ENCODE measurements around the gene ITSN2.

GRCh38 chr2:24208490-24208889 is 151.8 kb downstream of the ITSN2 start:
- TF ChIP-seq, protein P1, sequence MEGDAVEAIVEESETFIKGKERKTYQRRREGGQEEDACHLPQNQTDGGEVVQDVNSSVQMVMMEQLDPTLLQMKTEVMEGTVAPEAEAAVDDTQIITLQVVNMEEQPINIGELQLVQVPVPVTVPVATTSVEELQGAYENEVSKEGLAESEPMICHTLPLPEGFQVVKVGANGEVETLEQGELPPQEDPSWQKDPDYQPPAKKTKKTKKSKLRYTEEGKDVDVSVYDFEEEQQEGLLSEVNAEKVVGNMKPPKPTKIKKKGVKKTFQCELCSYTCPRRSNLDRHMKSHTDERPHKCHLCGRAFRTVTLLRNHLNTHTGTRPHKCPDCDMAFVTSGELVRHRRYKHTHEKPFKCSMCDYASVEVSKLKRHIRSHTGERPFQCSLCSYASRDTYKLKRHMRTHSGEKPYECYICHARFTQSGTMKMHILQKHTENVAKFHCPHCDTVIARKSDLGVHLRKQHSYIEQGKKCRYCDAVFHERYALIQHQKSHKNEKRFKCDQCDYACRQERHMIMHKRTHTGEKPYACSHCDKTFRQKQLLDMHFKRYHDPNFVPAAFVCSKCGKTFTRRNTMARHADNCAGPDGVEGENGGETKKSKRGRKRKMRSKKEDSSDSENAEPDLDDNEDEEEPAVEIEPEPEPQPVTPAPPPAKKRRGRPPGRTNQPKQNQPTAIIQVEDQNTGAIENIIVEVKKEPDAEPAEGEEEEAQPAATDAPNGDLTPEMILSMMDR (conservative IDR thresholded peaks at IDR 0.05) = no peak
- TF ChIP-seq ZFX (IDR thresholded peaks at IDR 0.05) = no peak

Measured in C4-2B (cell line).